Esophagus squamous epithelium (tissue), 5 donors: Measurements from ENCODE around the gene NAP1L4. TPM values are rescaled to one million over a fixed set of nuclear protein-coding genes. Genes with fewer than 3 reads are reported as not detected.
A peak's percentile ranks its signal among the peaks of the same experiment; 100 is the strongest.

ENCODE experiments used
- DNase-seq: peaks from one replicate; lab custom pipeline; 2025; lab: John Stamatoyannopoulos, UW
- H3K27ac ChIP-seq, 4 donors: fragments of 200-600 bp; sonication (generic); one replicate each; pipeline ENCODE4 v1.5.1; 2016 to 2019; ENCODE audit warnings: mild to moderate bottlenecking in 1 of 4
- H3K27me3 ChIP-seq, 4 donors: fragments of 200-600 bp; sonication (generic); 1 replicate in 3 of 4; 2 replicates in 1 of 4; pipeline versions ENCODE4 v1.5.1 to v1.6.0; 2017 to 2021; ENCODE audit warnings: antibody characterized with exemption in 1 of 4
- H3K36me3 ChIP-seq, 3 donors: fragments of 200-600 bp; sonication (generic); one replicate each; pipeline ENCODE4 v1.5.1; 2016 to 2019
- H3K4me1 ChIP-seq, 3 donors: fragments of 200-600 bp; sonication (generic); one replicate each; pipeline ENCODE4 v1.5.1; 2017 to 2019
- H3K4me3 ChIP-seq, 4 donors: fragments of 200-600 bp; sonication (generic); 1 replicate in 3 of 4; 2 replicates in 1 of 4; pipeline ENCODE4 v1.5.1; 2016 to 2019; ENCODE audit warnings: mild to moderate bottlenecking in 2 of 4, moderate library complexity in 1 of 4
- H3K9me3 ChIP-seq, 3 donors: fragments of 200-600 bp; sonication (generic); one replicate each; pipeline ENCODE4 v1.5.1; 2016 to 2019
- CTCF ChIP-seq, 6 experiments: fragments of 450-650 bp in 4 of 6; fragments of 200-600 bp in 2 of 6; sonication (generic) in 2 of 6; IDR thresholded peaks; one replicate each; pipeline ENCODE4 v1.5.1; 2016 to 2019; ENCODE audit warnings: antibody characterized with exemption in 6 of 6, mild to moderate bottlenecking in 4 of 6, moderate library complexity in 4 of 6
- POLR2A ChIP-seq, 4 donors: fragments of 450-650 bp; IDR thresholded peaks; one replicate each; pipeline ENCODE4 v1.6.1; 2017; ENCODE audit warnings: antibody characterized with exemption in 4 of 4, mild to moderate bottlenecking in 4 of 4, moderate library complexity in 3 of 4
- WGBS, 2 donors: methylation state at CpG; one replicate each; pipeline ENCODE4 v1.1.5; 2018; 5-methylcytosine and 5-hydroxymethylcytosine counted together
- intact Hi-C: fragments of 100-400 bp; cut with DNase I; formaldehyde crosslinking; loops from one replicate; pipeline ENCODE4 v1.15.0; 2022
- total RNA-seq, 4 donors: library from RNA; depleted of rRNA; stranded (reverse); fragments of >200 nt; gene quantifications; one replicate each; pipeline ENCODE4 v1.1.0, GENCODE V29; 2016
- donor health status: DM: yes; HTN: yes; CAD: no.

The NAP1L4 gene
- total RNA-seq, 4 donors from 2014 or later: 108 to 140 (median 121) TPM

DNA sequence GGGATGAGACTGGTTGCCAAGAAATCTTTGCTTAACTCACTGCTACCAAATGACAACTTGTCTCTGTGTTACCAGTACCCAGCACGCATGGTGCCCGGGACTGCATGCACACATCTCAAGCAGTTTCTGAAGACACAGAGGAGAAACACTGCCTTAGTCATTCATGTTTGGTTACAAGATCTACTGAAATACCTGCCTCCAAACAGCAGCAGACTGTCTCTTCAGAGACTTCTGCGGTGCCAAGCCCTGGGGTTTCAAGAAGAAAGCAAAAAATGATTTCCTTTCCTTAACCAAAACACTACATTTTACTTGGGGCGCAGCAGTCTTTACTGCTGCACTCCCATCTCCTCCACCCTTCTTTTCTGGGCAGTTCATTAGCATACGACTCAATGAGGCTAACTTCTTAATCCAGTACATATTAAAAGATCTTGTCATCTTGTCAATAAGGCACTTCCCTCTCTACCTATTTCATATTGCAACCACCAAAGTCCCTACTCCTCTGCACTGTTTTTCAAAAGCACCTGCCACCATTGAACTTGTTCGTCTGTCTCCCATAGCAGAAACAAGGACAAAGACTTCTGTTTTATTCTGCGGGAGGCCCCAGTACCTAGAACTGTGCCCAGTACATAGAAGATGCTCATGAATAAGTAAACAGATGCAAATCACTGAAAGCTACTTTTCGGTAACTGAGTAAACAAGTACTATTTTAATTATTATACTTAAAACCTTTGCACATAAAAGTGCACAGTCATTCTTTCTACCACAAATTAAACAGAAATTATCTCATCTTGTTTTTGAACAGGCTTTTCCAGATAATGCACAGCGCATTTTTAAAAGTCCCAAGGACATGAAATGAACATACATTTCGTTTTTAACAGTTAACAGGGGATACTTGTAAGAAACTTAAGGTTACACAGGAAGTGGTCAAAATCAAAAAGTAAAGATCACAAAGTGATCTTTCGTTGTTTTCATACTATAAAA is 4.0 kb downstream of the NAP1L4 start:
- Histone ChIP-seq H3K27me3 (no peaks in the 10 kb centered on the region), H3K9me3 (no peaks in the 10 kb centered on the region), H3K4me3 (peak overlapping the region in 3 of 4 donors; percentile 22 to 91 (median 83)), H3K36me3 (peaks cover 0 to 6% (median 0%) of the 10 kb centered on the region in 3 donors), H3K27ac (peak overlapping the region; percentile 69 to 99 (median 96)), H3K4me1 (peaks cover 11 to 84% (median 32%) of the 10 kb centered on the region in 3 donors)
- TF ChIP-seq CTCF (IDR thresholded peaks at IDR 0.05) (no peak), POLR2A (IDR thresholded peaks at IDR 0.05) (no peak)
- intact Hi-C loops: no loop called here
- WGBS, 2 donors: 21 to 25% methylated on average over 9 to 11 of the region's 11 CpGs
- DNase-seq: no peak

- Histone ChIP-seq H3K4me1 (peaks cover 8 to 89% (median 39%) of the 10 kb centered on the region in 3 donors), H3K27me3 (no peaks in the 10 kb centered on the region), H3K27ac (no peak overlapping the region), H3K36me3 (peaks cover 0 to 12% (median 0%) of the 10 kb centered on the region in 3 donors), H3K9me3 (no peaks in the 10 kb centered on the region), H3K4me3 (no peak overlapping the region)
- no peak for TF ChIP-seq POLR2A (IDR thresholded peaks at IDR 0.05)
- no peak for TF ChIP-seq CTCF (IDR thresholded peaks at IDR 0.05)
- WGBS, 2 donors: 80 to 87% methylated on average over 3 to 4 of the region's 4 CpGs
- intact Hi-C loops: no loop called here
- no peak for DNase-seq
Measured at GRCh38 chr11:2983908-2984307, 8.2 kb downstream of the NAP1L4 start.

DNA sequence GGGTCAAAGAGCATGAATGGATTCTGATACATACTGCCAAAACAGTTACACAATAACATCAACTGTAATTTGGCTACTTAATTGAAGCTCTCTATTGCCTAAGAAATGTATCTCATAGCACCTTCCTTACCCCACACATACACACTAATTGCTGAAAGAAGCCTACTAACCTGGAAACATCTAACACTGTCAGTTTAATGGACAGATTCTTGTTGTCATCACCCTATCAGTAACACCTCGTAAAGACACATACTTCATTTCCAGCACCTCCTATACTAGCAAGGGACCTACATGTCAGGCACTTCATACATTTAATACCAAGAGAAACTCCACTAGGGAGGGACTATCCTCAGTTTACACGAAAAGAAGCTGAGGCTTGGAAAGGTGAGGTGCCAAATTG is 9.9 kb downstream of the NAP1L4 start:
- H3K36me3 ChIP-seq: peaks cover 0 to 29% (median 1%) of the 10 kb centered on the region in 3 donors

DNA sequence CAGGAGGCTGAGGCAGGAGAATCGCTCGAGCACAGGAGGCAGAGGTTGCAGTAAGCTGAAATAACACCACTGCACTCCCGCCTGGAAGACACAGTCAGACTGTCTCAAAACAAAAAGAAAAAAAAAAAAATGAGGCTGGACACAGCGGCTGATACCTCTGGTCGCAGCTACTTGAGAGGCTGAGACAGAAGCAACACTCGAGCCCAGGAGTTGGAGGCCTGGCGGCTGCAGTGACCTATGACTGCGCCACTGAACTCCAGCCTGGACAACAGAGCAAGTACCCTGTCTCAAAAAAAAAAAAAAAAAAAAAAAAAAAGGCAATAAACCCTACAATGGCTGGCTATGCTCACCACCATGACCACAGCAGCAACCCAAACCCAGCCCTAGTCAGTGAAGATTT is 11.0 kb downstream of the NAP1L4 start:
- intact Hi-C loops: no loop called here
- H3K4me1 ChIP-seq: peaks cover 4 to 80% (median 22%) of the 10 kb centered on the region in 3 donors

More for the DNA sequence above, 9.9 kb downstream of the NAP1L4 start:
- no peak overlapping the region for H3K4me3 ChIP-seq
- H3K27ac ChIP-seq: peak overlapping the region in 2 of 4 donors; percentile 35 to 67
- no peak for DNase-seq
- peaks cover 4 to 85% (median 26%) of the 10 kb centered on the region in 3 donors for H3K4me1 ChIP-seq
- TF ChIP-seq POLR2A (IDR thresholded peaks at IDR 0.05) (no peak), CTCF (IDR thresholded peaks at IDR 0.05) (no peak)
- no peaks in the 10 kb centered on the region for H3K27me3 ChIP-seq
- intact Hi-C loops: no loop called here
- 33 to 36% methylated on average over 2 of the region's 2 CpGs for WGBS, 2 donors
- no peaks in the 10 kb centered on the region for H3K9me3 ChIP-seq

More for the DNA sequence above, 11.0 kb downstream of the NAP1L4 start:
- 69 to 83% methylated on average over 8 of the region's 8 CpGs for WGBS, 2 donors
- H3K36me3 ChIP-seq: peaks cover 3 to 40% (median 12%) of the 10 kb centered on the region in 3 donors
- no peak for DNase-seq
- TF ChIP-seq POLR2A (IDR thresholded peaks at IDR 0.05) (no peak), CTCF (IDR thresholded peaks at IDR 0.05) (no peak)
- no peak overlapping the region for H3K27ac ChIP-seq
- no peaks in the 10 kb centered on the region for H3K27me3 ChIP-seq
- no peaks in the 10 kb centered on the region for H3K9me3 ChIP-seq
- H3K4me3 ChIP-seq: no peak overlapping the region
